HG03439 (cell line): ENCODE data around the gene CLIP4.

Source experiments
- ATAC-seq: cut with Tn5 transposase; IDR thresholded peaks from one replicate; pipeline ENCODE4 v1.9.1; 2021; ENCODE audit warnings: mild to moderate bottlenecking, moderate library complexity; ENCODE audit not compliant: unreplicated experiment

The CLIP4 gene

GRCh38 chr2:29130295-29130694 is 15.1 kb downstream of the CLIP4 start:
- ATAC-seq, result no peak

- ATAC-seq, result no peak
Observed at GRCh38 chr2:29134933-29135332, 19.7 kb downstream of the CLIP4 start.

GRCh38 chr2:29139152-29139551 is 23.9 kb downstream of the CLIP4 start:
- ATAC-seq, result no peak

- ATAC-seq, result no peak
Observed at GRCh38 chr2:29139731-29140130, 24.5 kb downstream of the CLIP4 start.

DNA sequence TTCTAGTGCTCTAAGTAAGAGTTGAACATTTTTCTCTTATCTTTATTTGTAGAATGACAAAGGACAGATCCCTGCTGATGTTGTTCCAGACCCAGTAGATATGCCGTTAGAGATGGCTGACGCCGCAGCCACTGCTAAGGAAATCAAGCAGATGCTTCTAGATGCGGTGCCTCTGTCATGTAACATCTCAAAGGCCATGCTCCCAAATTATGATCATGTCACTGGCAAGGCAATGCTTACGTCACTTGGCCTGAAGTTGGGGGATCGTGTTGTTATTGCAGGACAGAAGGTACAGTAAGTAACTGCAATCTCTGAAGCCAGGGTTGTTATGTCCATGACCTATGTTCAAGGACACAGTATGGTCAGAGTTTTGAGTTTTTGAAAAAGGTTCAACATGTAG is 28.4 kb downstream of the CLIP4 start:
- ATAC-seq, result no peak

- no peak for ATAC-seq
Observed at GRCh38 chr2:29146197-29146596, 31.0 kb downstream of the CLIP4 start.

DNA sequence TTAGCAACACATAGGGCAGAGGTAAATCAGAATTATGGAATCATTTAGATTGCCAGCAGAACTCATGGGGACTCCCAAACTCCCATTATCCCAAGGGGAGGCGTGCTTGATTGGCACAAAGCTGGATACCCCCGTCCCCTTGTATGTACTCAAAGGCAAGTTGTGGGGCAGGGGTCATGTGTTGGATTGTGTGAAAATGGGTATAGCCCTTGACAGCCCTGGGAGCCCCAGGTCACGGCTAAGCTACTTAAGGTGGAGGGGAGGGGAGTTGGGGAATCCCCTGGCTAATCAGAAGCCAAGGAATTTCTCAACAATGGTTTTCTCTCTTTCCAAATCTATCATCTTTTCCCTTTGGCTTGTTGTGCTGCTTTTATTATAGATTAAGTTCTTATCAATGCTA is 32.7 kb downstream of the CLIP4 start:
- no peak for ATAC-seq

- no peak for ATAC-seq
Observed at GRCh38 chr2:29154610-29155009, 39.4 kb downstream of the CLIP4 start.

- no peak for ATAC-seq
Observed at GRCh38 chr2:29155578-29155977, 40.4 kb downstream of the CLIP4 start.

GRCh38 chr2:29157131-29157530 is 41.9 kb downstream of the CLIP4 start:
- no peak for ATAC-seq

DNA sequence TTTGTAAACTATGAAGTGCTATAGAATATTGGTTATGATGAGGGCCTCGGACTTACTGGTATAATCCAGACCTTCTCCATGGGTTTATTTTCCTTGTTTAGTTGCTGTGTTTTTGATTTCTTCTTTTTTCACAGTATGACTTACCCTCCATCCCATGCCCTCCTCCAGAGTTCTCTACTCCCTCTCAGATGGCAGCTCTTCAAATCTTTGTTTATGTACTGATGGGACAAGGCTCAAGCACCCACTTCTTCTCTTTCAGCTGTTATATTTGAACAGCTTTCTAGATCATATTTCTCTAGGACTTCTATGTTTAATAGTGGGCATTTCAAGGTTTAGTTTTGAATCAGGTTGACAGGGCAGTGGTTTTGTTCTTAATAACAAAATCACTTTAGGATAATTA is 43.9 kb downstream of the CLIP4 start:
- no peak for ATAC-seq

- ATAC-seq, result no peak
Observed at GRCh38 chr2:29160184-29160583, 45.0 kb downstream of the CLIP4 start.

- no peak for ATAC-seq
Observed at GRCh38 chr2:29162204-29162928, 47.2 kb downstream of the CLIP4 start.

DNA sequence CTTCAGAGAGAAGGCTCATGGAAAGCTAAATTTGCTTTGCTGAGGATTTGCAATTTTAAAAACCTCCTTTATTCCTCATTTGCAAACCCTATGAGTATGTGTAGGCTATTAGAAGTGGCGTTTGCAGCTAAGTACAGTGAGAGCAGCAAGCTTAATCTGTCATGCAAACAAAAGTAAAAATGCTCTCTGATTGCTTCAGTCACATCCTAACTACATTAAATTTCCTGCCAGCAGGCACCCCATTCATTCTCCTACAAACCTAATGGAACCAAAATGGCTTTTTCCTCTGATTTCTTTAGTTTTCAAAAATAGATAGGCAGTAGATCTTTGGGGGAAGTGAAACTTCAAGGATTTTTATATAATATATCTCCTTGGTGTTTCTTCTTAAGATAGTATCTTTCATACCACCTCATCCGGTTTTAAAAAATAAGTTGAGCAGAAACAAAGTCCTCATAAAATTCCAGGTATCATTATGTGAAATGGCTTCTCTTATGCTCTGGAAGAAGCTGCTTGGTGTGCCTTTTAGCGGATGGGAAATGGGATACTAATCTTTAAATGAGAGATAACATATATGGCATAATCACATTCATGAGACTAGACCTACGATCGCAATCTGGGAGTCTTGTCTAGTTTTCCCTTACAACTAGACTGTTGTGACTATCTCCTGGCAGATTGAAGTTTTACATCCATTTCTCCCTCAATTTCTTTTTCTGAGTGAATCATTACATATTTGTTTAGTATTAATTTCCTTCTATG is 49.1 kb downstream of the CLIP4 start:
- ATAC-seq, result no peak

GRCh38 chr2:29165362-29166241 is 50.4 kb downstream of the CLIP4 start:
- no peak for ATAC-seq

- ATAC-seq, result no peak
Observed at GRCh38 chr2:29166242-29167039, 51.2 kb downstream of the CLIP4 start.

- no peak for ATAC-seq
Observed at GRCh38 chr2:29174937-29175336, 59.7 kb downstream of the CLIP4 start.

- ATAC-seq, result no peak
Observed at GRCh38 chr2:29175338-29175737, 60.1 kb downstream of the CLIP4 start.

DNA sequence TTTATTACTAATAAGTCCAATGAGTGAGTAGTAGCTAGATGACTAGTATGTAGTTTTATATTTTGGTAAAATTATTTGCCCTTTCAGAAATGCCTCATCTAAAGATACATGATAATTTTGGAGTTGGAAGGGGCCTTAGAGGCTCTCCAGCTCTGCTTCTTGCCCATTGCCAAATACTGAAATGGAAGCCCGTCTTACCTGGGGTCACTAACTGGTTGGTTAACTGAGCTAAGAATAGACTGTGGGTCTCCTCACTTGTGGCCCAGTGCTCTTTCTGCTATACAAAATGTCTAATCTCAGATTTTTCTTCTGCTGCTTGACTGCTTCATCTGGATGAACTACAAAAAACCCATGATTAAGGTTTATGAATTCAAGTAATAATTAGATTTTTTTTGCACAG is 67.1 kb downstream of the CLIP4 start:
- ATAC-seq, result no peak

DNA sequence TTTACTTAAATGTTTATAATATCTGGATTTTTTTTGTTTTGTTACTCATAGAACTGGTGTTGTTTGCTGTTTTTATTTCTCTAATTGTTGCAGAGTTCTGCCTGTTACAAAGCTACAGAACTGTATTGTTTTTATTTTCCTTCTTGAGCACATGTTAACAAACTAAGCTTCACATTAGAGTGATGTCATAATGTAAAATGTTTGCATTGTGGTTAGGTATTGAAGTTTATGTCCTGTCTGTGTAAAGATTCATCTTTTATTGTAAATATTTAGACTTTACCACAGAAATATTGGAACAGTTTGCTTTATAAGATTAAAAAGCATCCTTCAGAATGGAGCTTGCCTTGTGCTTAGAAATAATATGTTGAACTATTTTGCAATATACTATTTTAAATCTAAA is 67.7 kb downstream of the CLIP4 start:
- no peak for ATAC-seq

DNA sequence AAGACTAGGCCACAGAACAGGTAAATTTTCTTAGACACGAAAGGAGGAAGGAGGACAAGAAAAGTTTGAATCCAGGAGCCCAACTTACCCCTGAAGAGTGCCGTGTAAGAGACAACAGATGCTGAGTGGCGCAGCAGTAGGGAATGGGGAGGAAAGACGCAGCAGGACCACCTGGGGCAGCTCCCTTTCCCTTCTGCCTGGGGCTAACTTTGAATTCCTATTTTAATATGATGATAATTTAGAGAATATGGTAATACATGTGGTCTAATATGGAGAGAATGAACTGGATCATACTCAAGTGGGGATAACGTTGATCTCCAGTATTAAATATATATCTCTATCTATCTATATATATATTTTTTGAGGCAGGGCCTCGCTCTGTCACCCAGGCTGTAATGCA is 69.3 kb downstream of the CLIP4 start:
- no peak for ATAC-seq
